GM18870 (cell line): ENCODE measurements around the gene TSHB.
A peak's percentile ranks its signal among the peaks of the same experiment; 100 is the strongest.

Source experiments
- ATAC-seq: cut with Tn5 transposase; IDR thresholded peaks from one replicate; pipeline ENCODE4 v1.9.1; 2021; ENCODE audit warnings: moderate library complexity; ENCODE audit not compliant: unreplicated experiment

TSHB gene

DNA sequence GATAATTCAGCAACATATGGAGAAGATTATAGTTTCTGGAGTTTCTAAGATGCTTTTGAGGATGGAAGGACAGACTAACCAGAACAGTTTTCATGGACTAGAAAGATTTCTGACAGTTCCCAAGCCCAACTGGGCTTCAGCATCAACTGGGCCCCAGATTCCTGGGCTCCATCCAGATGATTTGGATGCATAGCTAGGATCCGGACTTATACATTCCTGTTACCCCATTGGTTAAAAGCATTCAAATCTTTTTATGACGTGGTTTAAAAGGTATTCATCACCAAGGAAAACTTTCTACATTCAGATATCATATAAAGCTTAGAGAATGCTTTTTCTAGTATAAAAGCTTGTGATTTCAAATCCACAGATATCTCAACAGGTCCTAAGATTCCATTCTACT is 29.7 kb downstream of the TSHB start:
- no peak for ATAC-seq

DNA sequence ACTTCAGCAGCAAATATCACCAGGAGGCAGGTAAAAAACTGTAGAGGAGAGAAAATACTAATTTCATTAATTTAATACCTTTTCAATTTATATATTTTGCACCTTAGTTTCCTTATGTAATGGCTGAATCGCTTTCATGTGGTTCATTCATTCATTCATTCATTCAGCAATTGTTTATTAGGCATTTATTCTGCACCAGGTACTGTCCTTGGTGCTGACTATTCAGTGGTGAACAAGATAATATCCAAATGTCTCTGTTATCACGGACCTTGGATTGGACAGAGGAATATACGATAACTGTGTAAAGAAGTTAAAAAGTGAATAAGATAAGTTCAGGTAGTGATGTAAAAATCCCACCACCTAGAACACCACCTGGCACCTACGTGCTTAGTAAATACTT is 30.9 kb downstream of the TSHB start:
- ATAC-seq, result no peak

DNA sequence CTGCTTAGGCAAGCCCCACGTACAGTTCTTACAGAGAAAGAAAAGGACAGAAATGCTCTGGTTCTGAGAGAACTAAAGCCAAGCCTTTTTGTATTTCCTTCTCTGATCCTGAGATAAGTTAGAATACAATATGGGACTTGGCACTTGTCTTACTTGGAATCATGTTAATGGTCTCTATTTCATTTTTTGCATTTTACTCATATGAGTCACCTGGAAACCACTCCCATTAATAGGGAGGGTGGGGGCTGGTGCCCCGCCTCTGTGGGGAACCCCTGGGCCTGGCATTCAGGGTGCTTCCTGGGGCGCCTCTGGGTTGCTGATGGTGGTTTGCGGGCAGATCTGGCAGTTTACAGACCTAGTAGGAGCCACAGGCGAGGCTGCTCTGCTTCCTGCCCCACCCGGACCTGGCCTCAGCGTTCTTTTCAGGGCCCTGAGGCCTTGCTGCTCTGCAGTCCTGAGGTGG is 32.9 kb downstream of the TSHB start:
- ATAC-seq, result peak; percentile 86

DNA sequence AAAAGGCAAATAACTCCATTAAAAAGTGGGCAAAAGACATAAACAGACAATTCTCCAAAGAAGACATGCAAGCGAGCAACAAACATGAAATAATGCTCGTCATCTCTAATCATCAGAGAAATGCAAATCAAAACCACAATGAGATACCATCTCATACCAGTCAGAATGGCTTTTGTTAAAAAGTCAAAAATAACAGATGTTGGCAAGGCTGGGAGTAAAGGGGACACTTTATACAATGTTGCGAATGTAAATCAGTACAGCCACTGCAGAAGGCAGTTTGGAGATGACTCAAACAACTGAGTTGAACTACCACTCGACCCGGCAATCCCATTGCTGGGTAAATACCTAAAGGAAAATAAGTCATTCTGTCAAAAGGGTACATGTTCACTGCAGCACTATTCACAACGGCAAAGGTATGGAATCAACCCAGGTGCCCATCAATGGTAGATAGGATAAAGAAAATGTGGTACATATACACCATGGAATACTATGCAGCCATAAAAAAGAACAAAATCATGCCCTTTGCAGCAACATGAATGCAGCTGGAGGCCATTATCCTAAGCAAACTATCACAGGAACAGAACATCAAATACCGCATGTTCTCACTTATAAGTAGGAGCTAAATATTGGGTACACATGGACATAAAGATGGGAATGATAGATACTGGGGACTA is 33.7 kb downstream of the TSHB start:
- peak; percentile 44 for ATAC-seq

DNA sequence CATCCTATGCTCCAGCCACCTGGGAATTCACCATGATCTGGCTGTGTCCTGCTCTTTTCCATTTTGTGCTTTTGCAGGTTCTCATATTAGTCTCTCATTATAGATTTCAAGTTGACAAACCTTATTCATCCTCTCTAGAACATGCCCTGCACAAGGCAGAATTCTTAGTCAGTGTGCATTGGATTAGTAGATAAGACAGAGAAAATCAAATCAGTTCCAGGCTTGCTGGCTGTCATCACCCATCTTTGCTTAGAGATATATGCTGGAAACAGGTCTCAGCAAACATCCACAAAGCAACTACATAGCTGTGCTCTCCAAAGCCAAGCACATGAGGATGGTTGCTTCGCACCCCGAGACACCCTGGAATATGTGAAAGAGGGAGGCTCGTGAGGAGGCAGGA is 34.8 kb downstream of the TSHB start:
- ATAC-seq, result no peak

DNA sequence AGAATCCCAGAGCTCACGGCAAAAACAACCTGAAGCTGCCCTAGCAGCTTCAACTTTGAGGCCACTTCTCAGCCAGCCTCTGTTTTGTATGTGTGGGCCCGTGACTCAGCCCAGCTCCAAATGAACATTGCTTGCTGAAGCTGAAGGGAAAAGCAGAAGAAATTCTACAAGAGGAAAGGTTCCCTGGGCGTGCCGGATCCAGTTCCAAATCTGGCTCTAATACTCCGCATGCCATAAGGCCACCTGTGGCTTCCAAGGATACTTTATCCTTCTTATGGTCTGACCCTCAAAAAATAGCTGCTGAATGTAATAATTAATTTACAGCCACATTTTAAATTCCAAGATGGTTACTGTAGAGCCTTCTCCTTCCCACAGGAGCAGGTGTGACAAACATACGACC is 35.4 kb downstream of the TSHB start:
- ATAC-seq, result no peak

DNA sequence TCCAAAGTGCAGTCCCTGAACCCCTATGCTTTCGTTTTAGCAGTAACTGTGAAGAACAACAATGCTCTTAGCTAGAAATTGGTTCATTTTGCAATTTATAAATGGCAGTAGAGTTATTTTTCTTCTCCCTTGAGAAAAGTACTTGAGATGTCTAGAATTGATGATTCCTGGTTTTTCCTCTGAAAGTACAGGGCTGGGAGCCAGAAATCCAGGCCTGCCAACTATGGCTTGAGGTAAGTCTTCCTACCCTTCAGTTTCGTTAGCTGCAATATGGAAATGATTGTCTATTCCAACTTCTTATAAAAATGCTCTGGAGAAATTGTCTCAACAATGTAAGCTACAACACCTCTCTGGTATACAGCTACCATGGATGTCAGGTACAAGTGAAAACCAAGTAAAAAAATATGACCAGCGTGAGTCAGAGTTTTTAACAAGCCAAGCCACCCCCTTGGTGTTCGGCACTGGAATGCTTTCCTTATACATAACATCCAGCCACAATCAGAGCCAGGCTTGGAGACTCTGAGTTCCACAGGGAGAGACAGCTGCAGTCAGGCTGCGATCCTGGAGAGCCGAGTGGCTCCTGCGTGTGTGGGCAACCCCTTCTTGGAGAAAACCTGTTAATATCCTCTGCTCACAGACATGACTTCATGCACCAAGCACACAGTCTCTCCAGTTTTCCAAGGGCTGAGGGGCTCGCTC is 37.7 kb downstream of the TSHB start:
- no peak for ATAC-seq

DNA sequence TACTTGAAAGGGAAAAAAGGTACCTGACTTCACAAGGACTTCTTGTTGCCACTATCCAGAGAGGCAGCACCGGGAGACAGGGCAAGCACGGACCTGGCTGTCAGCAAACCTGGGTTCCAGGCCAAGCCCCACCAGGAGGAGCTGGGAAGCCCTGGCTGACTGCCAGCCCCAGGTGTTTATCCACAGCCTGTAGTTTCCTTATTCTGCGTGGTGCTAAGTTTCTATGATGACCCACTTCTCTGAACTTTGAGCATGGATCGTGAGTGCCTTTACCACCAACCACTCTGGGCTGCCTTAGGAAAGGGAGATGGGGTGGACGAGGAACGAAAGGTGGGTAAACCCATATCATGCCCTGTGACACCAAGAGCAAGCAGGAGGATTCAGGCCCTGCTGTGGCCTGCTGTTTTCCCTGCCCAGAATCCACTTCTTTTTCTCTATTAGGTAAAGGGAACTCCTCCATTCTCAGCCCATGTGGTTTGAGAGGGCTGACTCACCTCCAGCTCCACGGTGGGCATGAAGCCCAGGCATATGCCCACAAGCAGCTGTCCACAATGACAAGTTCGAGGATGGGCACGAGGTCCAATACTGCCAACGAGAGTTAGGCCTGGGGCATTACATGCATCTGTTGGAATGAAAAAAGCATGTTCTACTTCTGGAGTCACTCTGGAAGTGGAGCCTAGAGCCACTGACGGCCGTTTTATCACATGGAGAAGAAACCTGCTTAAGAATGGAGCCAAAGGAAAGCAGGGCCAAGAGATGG is 39.4 kb downstream of the TSHB start:
- no peak for ATAC-seq

DNA sequence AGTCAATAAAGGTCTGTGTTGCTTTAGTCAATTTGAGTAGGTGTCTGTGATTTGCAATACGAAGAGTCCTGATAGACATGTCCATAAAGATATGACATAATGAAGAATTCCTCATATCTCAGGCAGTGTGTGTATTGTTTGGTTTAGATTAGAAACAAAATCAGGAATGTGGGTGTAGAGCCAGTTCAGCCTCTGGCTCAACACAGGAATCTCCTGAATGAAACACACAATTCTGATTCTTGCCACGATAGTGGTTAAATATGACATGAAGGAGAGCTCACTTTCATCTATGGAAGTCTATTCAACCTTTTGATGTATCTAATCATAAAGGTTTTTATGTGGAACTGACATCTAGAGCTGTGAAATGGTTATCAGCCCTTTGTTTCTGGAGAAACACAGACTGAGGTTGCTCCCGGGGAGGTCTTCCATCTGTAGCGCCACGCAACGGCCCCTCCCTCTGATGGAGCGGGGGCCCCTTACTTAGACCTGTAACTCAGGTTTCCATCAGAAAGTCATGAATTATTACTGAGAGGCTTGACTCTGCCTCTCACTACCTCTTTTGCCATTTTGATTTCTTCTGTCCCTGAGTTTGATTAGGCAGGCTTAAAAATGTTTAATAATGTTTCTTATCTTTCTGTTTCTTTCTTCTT is 40.2 kb downstream of the TSHB start:
- no peak for ATAC-seq

DNA sequence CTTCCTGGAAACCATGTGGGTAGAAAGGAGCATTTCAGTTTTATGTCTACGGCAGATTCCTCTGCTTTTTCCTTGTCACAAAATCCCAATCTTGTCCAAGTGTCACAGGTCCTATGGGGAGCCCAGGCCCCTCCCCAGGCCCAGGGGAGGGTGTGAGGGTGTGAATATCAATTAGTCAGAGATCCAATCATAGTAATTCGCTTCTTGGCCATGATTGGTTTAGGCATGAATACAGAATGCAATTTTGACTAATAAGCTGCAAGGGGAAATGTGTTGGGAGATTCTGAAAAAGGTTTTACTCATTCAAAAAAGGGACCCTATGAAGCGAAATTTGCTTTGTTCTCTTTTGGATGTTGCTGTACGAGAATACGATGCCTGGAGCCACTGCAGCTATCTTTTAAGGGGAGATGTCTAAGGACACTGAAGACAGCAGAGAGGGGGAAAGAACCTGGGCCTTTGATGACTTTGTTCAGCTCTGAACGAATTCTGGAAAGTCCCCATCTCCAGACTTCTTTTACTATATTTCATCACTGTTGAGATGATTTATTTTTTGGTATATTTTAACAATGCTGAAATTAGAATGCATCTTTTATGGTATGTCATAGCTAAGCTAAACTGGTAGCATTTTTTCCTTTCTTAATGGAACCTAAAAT is 41.5 kb downstream of the TSHB start:
- no peak for ATAC-seq

DNA sequence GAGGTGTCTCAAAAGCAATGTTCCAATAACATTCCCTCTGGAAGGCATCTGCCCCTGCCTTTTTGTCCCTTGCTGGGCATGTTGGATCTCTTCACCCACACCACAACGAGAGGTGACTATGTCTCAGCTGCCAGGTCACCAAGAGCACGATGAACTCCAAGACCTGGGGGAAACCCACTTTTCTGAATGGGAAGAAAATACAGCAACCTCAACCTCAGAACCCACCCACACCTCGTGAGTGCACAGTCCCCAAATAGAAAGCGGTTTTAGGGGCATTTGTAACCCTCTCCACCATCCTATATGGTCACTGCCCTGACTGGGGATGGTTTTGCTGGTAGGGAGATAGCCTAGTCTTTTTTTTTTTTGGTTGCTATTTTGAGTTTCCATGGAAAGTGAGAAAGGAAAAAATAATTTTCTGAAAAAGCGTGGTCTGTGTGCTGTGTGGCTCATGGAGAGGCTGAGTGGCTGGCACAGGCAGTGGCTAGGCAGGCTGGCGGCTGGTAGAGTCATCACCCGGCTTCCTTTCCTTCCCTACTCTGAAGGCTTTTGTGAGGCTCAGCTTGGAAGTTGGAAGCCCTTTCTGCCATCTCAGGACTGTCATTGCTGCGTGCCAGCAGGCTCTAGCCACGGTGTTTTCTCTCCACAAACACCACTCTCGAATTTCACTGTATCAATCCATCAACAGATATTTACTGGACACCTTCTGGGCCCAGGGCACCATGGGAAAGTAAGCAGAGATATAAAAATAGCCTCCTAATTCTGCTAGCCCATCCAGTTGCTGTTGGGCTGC is 43.9 kb downstream of the TSHB start:
- ATAC-seq, result no peak

DNA sequence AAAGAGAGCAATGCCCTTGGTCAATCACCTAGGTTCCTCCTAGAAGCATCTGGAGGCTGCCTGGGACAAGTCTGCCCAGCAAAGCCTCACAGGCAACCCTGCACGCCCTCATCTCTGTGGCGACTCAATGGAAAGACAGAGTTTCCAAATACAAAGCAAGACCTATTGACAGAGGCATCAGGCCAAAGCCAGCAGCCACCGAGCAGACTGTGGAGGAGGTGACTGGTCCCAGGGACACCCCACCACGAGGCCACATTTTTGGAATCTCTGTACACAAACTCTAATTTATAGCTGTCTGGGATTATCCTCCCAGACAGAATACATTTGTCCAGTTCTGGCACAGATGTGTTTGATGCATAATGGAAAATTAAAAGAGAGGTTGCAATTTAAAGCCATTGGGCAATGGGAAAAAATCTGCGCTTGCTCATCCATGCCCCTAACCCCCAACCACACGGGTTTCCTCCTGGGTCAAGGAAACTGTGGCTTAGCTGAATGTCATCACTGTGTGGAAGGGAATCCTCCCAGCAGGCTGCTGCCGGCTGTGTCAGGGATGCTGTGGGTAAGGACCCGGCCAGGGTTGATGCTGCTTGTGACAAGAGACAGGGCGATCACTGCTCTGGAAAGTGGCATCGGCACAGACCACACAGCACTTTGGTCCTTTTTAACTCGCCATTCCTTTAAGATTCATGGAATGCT is 45.4 kb downstream of the TSHB start:
- no peak for ATAC-seq

DNA sequence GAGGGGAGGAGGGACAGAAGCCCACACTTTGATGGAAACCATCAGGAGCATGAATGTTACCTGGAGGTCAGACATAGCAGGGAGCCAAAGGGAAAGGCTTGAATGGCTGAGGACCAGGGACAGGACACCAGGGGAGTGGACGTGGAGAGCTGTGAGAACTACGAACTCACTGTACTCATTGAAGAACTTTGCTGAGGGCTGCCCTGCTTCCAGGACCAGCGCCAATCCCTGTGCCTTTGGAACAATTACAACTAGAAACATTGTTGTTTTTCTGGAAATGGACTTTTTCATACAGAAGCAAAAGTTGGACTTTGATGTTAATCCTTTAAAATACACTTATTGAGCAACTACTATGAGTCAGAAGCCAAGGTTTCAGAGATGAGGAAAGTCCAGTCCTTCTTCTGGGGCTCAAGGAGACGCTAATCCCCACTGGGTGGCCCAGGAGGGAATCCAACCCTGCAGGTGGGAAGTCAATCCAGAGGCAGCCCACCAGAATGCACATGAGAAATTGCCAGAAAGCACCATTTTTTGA is 46.8 kb downstream of the TSHB start:
- no peak for ATAC-seq

DNA sequence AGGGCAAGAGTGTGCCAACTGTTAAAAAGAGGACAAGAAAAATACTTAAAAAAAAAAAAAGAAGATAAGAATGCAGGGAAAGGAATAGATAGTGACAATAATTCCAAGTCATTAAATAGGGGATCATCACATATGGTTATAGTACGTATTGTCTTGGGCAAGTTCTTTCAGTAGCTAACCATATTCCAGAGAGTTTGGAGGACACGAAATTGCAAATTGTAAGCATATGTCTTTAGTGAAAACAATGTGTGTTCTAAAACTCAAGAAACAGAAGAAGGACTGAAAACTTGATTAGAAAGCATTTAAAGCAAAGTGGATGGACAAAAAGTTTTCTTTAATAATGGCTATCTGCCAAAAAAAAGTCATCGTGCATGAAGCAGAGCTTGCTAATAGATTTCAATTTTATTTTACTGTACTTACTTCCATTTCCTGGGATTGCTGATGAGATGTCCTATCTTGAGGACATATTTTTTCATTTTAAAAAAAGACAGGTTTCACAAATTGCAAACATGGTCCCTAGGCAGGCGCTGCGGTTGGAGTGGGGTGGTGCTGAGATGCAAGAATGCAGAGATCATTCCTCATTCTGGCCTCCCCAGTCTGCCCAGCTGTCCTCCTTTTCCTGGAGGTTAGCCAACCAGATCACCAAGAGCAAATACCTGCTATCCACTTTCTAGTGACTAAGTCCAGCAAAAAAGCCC is 47.8 kb downstream of the TSHB start:
- ATAC-seq, result no peak

DNA sequence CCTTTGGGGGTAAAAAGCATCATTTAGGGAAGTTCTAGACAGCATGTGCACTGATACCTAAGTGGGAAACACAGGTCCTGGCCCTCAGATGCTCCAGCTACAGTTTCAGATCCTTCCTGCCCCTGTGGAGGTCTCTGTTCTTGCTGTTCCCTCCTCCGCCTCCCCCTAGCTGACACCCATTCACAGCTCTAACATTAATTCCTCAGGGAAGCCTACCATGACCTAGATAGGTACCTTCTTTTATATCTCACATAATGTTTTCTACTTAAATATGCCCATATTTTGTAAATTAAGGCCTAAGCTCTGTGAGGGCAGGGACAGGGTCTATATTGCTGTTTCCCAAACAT is 48.3 kb downstream of the TSHB start:
- ATAC-seq, result no peak

DNA sequence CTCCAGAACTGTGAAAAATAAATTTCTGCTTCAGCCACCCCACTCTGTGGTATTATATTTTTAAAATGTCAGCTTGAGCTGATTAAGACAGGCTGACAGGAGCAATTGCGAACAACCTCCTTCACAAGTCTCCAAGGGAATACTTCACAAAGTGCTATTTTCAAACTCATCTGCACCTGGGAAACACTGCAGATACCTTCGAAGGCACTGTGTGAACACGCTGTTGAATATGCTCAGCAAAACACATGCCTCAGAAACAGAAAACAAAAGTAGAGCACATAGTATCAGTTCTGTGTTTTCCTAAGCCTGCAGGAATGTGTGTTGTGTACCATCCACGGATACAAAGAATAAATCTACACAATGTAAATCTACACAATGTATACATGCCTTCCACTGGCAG is 49.1 kb downstream of the TSHB start:
- ATAC-seq, result no peak

DNA sequence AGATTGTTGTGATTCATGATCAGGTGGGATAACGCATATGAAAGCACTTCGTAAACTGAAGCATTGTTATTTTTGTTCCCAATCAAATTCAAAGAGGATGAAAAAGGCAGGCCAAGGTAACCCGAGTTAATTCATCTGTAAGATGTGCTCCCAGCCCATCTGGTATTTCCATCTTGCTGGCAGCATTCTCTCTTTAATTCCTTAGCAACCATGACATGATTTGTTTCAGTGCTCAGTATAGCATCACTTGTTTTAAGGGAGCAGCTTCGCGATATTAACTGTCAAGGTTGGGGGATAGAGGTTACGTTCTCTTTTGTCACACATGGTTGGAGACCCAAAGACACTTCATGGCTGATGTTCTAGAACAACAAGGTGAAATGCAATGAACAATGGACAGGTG is 53.3 kb downstream of the TSHB start:
- no peak for ATAC-seq
